RWPE1 (cell line): Measurements from ENCODE around the gene DAZL.

Source experiments
- CTCF ChIA-PET: fragments of 350-600 bp; sonication (Branson Sonifier 250); formaldehyde crosslinking; extraction: SDS; loops from one replicate; lab custom pipeline; 2021; lab: Yijun Ruan, JAX
- POLR2A ChIA-PET: fragments of 400-600 bp; formaldehyde crosslinking; extraction: SDS; loops from one replicate; lab custom pipeline; 2020; ENCODE audit warnings: antibody characterized with exemption; ENCODE audit not compliant: low non-redundant PET; lab: Yijun Ruan, JAX
- DNase-seq: peaks from one replicate; pipeline ENCODE4 v3.0.0; 2012; ENCODE audit warnings: low spot score
- H3K27ac ChIP-seq: fragments of 450-650 bp; 2 replicates; pipeline ENCODE4 v1.5.1; 2017
- CTCF ChIP-seq: fragments of 450-650 bp; conservative IDR thresholded peaks from 2 replicates; pipeline ENCODE4 v1.5.1; 2017; ENCODE audit warnings: low read depth, mild to moderate bottlenecking

DAZL gene

GRCh38 chr3:16604887-16605602 is at the start of gene DAZL:
DAZL (minus strand) TSS chr3:16605423; CDS start chr3:16605205, 218 bp downstream.
- ChIA-PET POLR2A (no interaction called here), CTCF (no interaction called here)
- DNase-seq = no peak
- H3K27ac ChIP-seq = no peak within 1 kb of the TSS
- no peak for TF ChIP-seq CTCF

GRCh38 chr3:16654976-16655375 is 49.8 kb upstream of the DAZL start:
- no peak for TF ChIP-seq CTCF
- no peak for DNase-seq
- ChIA-PET CTCF (no interaction called here), POLR2A (no interaction called here)
- H3K27ac ChIP-seq = no peak overlapping the region

- no peak overlapping the region for H3K27ac ChIP-seq
- ChIA-PET POLR2A (no interaction called here), CTCF (no interaction called here)
- no peak for DNase-seq
- TF ChIP-seq CTCF = no peak
Measured at GRCh38 chr3:16653712-16654111, 48.5 kb upstream of the DAZL start.

GRCh38 chr3:16647668-16648067 is 42.4 kb upstream of the DAZL start:
- ChIA-PET POLR2A (no interaction called here), CTCF (no interaction called here)
- DNase-seq = no peak
- H3K27ac ChIP-seq = no peak overlapping the region
- no peak for TF ChIP-seq CTCF

GRCh38 chr3:16639806-16640205 is 34.6 kb upstream of the DAZL start:
- ChIA-PET POLR2A (no interaction called here), CTCF (no interaction called here)
- no peak for TF ChIP-seq CTCF
- H3K27ac ChIP-seq = no peak overlapping the region
- no peak for DNase-seq

- no peak for DNase-seq
- ChIA-PET POLR2A (no interaction called here), CTCF (no interaction called here)
- no peak for TF ChIP-seq CTCF
- no peak overlapping the region for H3K27ac ChIP-seq
Measured at GRCh38 chr3:16633948-16634347, 28.7 kb upstream of the DAZL start.

GRCh38 chr3:16632395-16632794 is 27.2 kb upstream of the DAZL start:
- no peak for TF ChIP-seq CTCF
- no peak overlapping the region for H3K27ac ChIP-seq
- no peak for DNase-seq
- ChIA-PET CTCF (no interaction called here), POLR2A (no interaction called here)
